SK-N-DZ (cell line): ENCODE measurements around the gene GMCL1.

Experiments
- DNase-seq: peaks from one replicate; pipeline ENCODE4 v3.0.0-alpha.2; 2015; ENCODE audit warnings: low spot score
- small RNA-seq, 2 experiments: library from RNA; depleted of rRNA; stranded (forward); fragments of <200 nt; gene quantifications; one replicate each; pipeline ENCODE3, GENCODE V24; 2014

The GMCL1 gene

GRCh38 chr2:69926849-69927515 lies 97.5 kb downstream of the GMCL1 start:
- DNase-seq = no peak

Small RNA genes lying within 50 kb of the gene (small RNA-seq; reads per million reads assigned to genes)
- gene RPL23AP92 = 0 reads per million in 2 experiments
